ENCODE data around the gene SPDYE4.
A peak's percentile ranks its signal among the peaks of the same experiment; 100 is the strongest.

The SPDYE4 gene

DNA sequence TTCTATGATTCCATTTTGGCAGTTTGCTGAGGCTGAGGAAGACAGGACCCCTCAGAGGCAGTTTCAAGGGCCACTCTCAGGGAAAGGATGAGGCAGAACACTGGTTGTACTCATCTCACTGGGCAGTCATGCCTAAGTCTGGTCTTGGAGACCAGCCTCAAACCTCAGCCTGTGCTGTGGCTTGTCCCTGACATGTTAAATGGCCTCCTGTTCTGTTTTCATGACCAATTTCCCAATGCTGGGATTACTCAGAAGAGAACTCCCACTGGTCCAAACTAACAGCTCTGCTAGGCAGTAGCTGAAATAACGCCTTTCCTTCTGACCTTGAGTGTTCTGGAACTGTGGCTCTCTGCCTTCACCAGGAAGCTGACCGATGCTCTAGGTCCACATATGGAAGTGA lies 8.4 kb upstream of the SPDYE4 start:
- Mint-ChIP-seq H3K27ac (ENCODE audit: low read depth) (no peak overlapping the region), H3K9me3 (no peaks in the 10 kb centered on the region), H3K27me3 (peaks cover 35% of the 10 kb centered on the region), H3K4me3 (no peak overlapping the region), H3K4me1 (no peaks in the 10 kb centered on the region), H3K36me3 (ENCODE audit: insufficient read depth) (no peaks in the 10 kb centered on the region)
- no peak for ATAC-seq (replicated peaks; ENCODE audit: extremely low read depth, poor library complexity, severe bottlenecking)
- DNase-seq (ENCODE audit: low spot score in 2 of 2), result no peak

DNA sequence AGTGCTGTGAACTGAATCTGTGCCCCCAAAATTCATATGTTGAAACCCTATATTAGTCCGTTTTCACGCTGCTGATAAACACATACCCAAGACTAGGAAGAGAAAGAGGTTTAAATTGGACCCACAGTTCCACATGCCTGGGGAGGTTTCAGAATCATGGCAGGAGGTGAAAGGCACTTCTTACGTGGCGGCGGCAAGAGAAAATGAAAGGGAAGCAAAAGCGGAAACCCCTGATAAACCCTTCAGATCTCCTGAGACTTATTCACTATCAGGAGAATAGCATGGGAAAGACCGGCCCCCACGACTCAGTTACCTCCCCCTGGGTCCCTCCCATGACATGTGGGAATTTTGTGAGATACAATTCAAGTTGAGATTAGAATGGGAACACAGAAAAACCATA lies 3.7 kb upstream of the SPDYE4 start:
- ATAC-seq (replicated peaks; ENCODE audit: extremely low read depth, poor library complexity, severe bottlenecking) (no peak), DNase-seq (ENCODE audit: low spot score in 2 of 2) (no peak)
- Mint-ChIP-seq H3K27me3 (peaks cover 38% of the 10 kb centered on the region), H3K4me3 (no peak overlapping the region), H3K9me3 (no peaks in the 10 kb centered on the region), H3K4me1 (no peaks in the 10 kb centered on the region), H3K27ac (ENCODE audit: low read depth) (no peak overlapping the region), H3K36me3 (ENCODE audit: insufficient read depth) (no peaks in the 10 kb centered on the region)

DNA sequence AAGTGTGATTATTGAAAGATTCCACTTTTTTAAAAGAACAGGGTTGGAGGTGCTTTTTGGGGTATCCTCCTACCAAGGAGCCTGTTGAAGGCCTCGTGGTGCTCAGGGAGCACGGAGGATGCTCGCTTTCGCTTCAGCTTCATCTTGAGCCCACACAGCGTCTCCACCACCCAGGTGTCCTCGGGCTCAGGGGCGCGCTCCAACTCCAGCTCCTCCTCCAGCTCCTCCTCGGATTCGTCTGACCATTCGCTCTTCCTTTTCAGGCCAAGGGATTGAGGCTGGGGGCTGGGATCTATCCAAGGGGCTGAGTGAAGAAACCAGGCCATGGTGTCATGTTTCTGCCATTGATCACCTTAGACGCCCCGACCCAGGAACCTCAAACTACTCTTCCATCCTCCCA lies 1.2 kb downstream of the SPDYE4 start:
- Mint-ChIP-seq H3K27ac (ENCODE audit: low read depth) (no peak overlapping the region), H3K27me3 (peaks cover 58% of the 10 kb centered on the region)

DNA sequence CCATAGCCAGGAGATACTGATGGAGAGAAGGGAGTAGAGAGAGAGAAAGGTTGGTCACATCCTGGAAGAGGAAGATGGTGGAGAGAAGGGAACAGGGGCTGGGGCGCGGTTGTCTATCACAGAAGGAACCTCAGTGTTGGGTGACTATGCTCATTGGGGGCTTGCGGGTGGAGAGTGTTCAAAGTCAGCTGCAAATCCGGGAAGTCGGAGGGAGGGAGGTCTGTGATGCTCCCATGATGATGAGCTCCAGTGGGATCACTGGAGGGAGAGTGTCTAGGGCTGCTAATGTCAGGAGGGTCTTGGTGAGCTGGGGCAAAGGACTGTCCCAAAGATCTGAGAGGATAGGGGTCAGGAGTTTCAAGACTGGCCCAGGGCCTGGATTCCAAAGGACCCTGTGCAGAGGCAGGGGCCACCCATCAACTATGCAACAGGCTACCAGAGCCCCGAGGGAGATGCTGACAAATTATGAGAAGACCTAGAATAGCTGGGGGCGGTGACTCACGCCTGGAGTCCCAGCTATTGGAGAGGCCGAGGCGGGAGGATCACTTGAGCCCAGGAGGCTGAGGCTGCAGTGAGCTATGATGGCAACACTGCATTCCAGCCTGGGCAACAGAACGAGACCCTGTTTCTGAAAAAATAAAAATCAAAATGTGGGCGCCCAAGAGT lies 2.6 kb downstream of the SPDYE4 start:
- DNase-seq (ENCODE audit: low spot score in 2 of 2), result no peak
- Mint-ChIP-seq H3K36me3 (ENCODE audit: insufficient read depth) (peaks cover 1% of the 10 kb centered on the region), H3K27me3 (peaks cover 44% of the 10 kb centered on the region), H3K4me3 (no peak overlapping the region), H3K4me1 (no peaks in the 10 kb centered on the region), H3K27ac (ENCODE audit: low read depth) (no peak overlapping the region), H3K9me3 (no peaks in the 10 kb centered on the region)
- no peak for ATAC-seq (replicated peaks; ENCODE audit: extremely low read depth, poor library complexity, severe bottlenecking)

More for the DNA sequence above, 1.2 kb downstream of the SPDYE4 start:
- no peaks in the 10 kb centered on the region for H3K4me1 Mint-ChIP-seq
- H3K4me3 Mint-ChIP-seq, result no peak overlapping the region
- H3K36me3 Mint-ChIP-seq (ENCODE audit: insufficient read depth), result peaks cover 1% of the 10 kb centered on the region
- no peaks in the 10 kb centered on the region for H3K9me3 Mint-ChIP-seq
- ATAC-seq (replicated peaks; ENCODE audit: extremely low read depth, poor library complexity, severe bottlenecking), result no peak
- no peak for DNase-seq (ENCODE audit: low spot score in 2 of 2)

DNA sequence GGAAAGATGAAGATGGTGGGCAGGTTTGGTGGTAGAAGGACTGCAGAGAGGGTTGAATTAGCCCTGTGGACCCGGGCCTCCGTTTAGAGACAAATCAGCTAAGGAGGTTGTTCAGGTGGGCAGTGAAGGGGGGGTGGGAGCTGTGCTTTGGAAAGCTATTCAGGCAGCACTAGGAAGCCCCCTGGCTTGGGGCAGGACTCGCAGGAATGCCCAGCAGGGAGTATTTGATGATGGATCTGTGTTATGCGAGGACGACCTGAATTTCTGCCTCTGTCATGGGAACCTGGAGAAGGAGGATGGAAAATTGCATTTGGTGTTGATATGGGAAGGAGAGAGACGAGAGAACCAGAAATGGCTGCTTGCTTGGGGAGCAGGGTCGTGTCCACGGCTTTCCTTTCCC lies 3.5 kb downstream of the SPDYE4 start:
- Mint-ChIP-seq H3K4me1 (no peaks in the 10 kb centered on the region), H3K36me3 (ENCODE audit: insufficient read depth) (peaks cover 1% of the 10 kb centered on the region), H3K4me3 (no peak overlapping the region), H3K27me3 (peaks cover 43% of the 10 kb centered on the region), H3K9me3 (no peaks in the 10 kb centered on the region), H3K27ac (ENCODE audit: low read depth) (no peak overlapping the region)
- DNase-seq (ENCODE audit: low spot score in 2 of 2) (no peak), ATAC-seq (replicated peaks; ENCODE audit: extremely low read depth, poor library complexity, severe bottlenecking) (no peak)

DNA sequence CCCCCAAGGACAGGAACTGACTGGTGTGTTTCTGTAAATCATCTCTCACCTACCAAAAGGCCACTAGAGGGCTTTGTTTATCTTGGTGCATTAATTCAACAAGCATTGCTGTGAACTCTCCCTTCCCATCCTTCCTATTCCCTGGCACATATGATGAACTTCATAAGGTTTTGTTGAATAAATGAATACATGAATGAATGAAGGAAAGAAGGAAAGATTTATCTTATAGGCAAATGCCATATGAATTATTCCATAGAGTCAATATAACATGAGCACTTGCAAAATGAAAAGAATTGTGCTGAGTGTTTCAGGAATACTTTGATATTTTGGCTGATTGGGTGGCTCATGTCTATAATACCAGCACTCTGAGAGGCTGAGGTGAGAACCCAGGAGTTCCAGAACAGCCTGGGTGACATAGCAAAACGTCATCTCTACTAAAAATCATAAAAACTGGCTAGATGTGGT lies 4.3 kb downstream of the SPDYE4 start:
- Mint-ChIP-seq H3K36me3 (ENCODE audit: insufficient read depth) (peaks cover 1% of the 10 kb centered on the region), H3K4me3 (no peak overlapping the region), H3K9me3 (no peaks in the 10 kb centered on the region), H3K27me3 (peaks cover 43% of the 10 kb centered on the region), H3K4me1 (no peaks in the 10 kb centered on the region), H3K27ac (ENCODE audit: low read depth) (no peak overlapping the region)
- DNase-seq (ENCODE audit: low spot score in 2 of 2), result no peak
- no peak for ATAC-seq (replicated peaks; ENCODE audit: extremely low read depth, poor library complexity, severe bottlenecking)

DNA sequence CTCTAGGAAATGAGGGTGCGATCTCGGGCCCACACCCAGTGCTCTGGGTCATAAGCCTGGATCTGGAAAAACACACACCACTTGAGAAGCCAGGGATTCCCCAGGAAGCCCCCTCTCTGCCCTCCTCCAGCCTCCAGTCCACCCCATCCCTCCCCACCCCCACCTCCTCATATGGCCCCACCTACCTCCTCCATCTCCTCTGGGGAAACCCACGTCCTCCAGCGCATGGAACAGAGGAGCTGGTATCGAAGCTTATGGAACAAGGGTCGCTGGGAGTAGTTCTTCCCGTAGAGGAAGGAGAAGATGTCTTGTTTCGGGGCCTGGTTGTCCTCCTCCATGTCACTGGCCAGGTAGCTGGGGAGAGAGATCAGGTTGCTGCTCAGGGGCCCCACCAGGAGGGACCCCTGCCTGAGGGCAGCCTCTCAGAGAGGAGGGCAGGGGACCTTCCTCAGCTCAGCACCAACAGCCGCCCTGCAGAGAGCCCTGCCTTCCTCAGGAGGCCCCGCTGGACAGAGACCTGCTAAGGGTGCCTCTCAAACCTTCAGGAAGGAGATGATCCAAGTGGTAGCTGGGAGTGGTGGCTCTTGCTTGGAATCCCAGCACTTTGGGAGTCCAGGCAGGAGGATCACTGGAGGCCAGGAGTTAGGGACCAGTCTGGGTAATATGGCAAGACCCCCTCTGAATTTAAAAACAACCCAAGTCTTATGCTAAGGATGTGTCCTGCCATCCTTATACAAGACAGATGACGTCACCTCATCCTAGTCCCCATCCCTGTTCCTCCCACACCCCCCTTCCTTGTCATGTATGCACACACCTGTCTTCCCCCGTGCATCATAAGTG lies 5.0 kb downstream of the SPDYE4 start:
- ATAC-seq (replicated peaks; ENCODE audit: extremely low read depth, poor library complexity, severe bottlenecking), result no peak
- H3K9me3 Mint-ChIP-seq, result no peaks in the 10 kb centered on the region
- H3K27ac Mint-ChIP-seq (ENCODE audit: low read depth), result no peak overlapping the region
- H3K4me3 Mint-ChIP-seq, result no peak overlapping the region
- H3K4me1 Mint-ChIP-seq, result no peaks in the 10 kb centered on the region
- DNase-seq (ENCODE audit: low spot score in 2 of 2), result no peak
- H3K27me3 Mint-ChIP-seq, result peaks cover 41% of the 10 kb centered on the region
- peaks cover 1% of the 10 kb centered on the region for H3K36me3 Mint-ChIP-seq (ENCODE audit: insufficient read depth)

DNA sequence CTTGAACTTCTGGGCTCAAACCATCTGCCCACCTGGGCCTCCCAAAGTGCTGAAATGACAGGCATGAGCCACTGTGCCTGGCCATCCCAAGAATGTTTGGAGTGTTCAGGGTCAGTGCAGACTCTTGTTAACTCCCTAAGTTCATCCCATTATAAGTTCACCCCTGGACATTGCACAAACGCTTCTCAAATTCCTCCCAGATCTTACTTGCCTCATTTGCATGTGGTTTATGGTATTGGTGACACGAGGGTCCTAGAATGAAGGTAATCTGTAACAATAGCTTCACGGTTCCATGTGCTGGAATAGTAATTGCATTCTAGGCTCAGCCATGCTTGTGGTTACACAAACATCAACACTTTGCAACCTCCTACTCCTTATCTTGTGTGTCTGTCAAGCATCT lies 8.7 kb downstream of the SPDYE4 start:
- Mint-ChIP-seq H3K27ac (ENCODE audit: low read depth) (no peak overlapping the region), H3K27me3 (peaks cover 7% of the 10 kb centered on the region), H3K9me3 (no peaks in the 10 kb centered on the region), H3K4me1 (peaks cover 12% of the 10 kb centered on the region), H3K4me3 (no peak overlapping the region), H3K36me3 (ENCODE audit: insufficient read depth) (peaks cover 11% of the 10 kb centered on the region)
- DNase-seq (ENCODE audit: low spot score in 2 of 2) (no peak), ATAC-seq (replicated peaks; ENCODE audit: extremely low read depth, poor library complexity, severe bottlenecking) (no peak)

DNA sequence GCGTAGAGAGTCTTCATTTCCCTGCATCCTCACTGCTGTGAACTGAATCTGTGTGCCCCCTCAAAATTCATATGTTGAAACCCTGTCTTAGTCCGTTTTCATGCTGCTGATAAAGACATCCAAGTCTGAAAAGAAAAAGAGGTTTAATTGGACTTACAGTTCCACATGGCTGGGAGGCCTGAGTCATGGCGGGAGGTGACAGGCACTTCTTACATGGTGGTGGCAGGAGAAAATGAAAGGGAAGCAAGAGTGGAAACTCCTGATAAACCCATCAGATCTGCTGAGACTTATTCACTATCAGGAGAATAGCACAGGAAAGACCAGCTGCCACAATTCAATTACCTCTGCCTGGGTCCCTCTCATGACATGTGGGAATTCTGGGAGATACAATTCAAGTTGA lies 10.6 kb downstream of the SPDYE4 start:
- no peak overlapping the region for H3K27ac Mint-ChIP-seq (ENCODE audit: low read depth)
- no peak for ATAC-seq (replicated peaks; ENCODE audit: extremely low read depth, poor library complexity, severe bottlenecking)
- no peak overlapping the region for H3K4me3 Mint-ChIP-seq

DNA sequence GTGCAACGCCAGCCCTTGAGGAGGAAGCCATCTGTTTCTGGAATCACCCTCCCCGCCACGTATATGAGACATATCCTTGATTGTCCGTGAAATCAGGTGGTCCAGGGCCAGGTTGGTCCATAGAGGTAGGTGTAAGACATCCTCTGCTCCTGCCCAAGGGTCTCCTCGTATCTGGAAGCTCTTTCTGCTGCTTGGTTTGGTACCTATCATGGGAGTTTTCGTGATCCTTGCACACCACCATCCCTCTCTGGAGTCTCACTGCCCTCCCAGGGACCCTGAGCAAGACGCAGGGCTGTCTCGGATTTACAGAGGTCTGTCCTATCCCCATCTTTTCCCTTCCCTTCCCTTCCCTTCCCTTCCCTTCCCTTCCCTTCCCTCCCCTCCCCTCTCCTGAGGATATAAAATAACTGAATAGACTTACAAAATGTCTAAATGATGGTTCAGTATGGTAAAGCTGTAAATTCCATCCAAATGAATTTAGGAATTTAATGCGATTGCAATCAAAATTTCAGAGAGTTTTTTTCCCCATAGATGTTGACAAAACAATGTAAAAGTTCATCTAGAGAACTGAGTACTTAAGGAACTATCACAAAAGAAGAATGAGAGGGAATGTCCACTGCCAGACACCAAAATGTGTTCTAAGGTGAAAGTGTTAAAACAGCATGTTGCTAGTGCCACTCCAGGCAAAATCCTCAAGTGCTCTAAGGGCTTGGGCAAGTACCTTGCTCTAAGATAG lies 11.7 kb downstream of the SPDYE4 start:
- Mint-ChIP-seq H3K36me3 (ENCODE audit: insufficient read depth) (peaks cover 11% of the 10 kb centered on the region), H3K4me3 (peak overlapping the region; percentile 89), H3K27me3 (no peaks in the 10 kb centered on the region), H3K27ac (ENCODE audit: low read depth) (peak overlapping the region; percentile 89), H3K4me1 (peaks cover 12% of the 10 kb centered on the region), H3K9me3 (no peaks in the 10 kb centered on the region)
- ATAC-seq (replicated peaks; ENCODE audit: extremely low read depth, poor library complexity, severe bottlenecking) (no peak), DNase-seq (ENCODE audit: low spot score in 2 of 2) (no peak)

More for the DNA sequence above, 10.6 kb downstream of the SPDYE4 start:
- Mint-ChIP-seq H3K4me1 (peaks cover 12% of the 10 kb centered on the region), H3K36me3 (ENCODE audit: insufficient read depth) (peaks cover 11% of the 10 kb centered on the region), H3K9me3 (no peaks in the 10 kb centered on the region), H3K27me3 (no peaks in the 10 kb centered on the region)
- no peak for DNase-seq (ENCODE audit: low spot score in 2 of 2)

DNA sequence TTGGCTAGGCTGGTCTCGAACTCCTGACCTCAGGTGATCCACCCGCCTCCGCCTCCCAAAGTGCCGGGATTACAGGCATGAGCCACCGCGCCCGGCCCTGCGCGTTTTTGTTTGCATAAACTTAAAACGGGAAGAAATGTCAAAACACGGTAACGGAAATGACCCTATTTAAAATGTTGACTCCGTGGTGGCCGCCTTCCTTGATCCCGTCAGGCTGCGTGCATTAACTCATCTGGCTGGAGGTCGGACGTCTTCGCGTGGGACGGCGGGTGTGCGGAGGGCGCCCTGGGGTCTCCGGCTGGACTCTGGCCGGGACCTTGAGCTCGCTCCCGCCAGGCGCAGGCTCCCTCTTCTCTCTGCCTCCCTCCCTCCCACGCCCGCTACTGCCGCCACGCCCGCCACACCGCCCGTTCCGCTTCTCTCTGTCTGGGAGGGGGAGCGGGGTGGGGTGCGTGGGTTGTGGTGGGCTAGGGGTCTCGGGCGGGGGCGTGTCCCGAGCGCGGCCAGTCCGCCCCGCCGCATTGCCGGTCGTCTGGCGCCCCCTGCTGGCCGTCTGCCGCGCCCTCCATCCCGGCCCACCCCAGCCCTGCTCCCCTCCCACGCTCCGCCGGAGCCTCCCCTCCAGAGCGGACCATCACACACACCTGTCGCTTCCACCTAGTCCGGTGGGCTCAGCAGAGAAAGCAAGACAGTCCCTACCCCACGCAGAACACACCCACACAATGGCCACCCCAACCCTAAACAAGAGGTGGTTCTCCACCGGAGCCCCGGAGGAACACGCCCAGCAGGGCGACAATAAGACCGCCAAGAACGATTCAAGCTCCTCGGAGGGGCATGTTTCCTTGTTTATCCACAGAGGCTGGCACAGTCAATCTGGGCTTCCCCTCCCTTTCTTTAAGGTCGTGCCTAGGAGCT lies 12.5 kb downstream of the SPDYE4 start:
- Mint-ChIP-seq H3K36me3 (ENCODE audit: insufficient read depth) (peaks cover 11% of the 10 kb centered on the region), H3K4me1 (peaks cover 13% of the 10 kb centered on the region), H3K27ac (ENCODE audit: low read depth) (peak overlapping the region; percentile 89), H3K4me3 (peak overlapping the region; percentile 89), H3K9me3 (no peaks in the 10 kb centered on the region), H3K27me3 (no peaks in the 10 kb centered on the region)
- ATAC-seq (replicated peaks; ENCODE audit: extremely low read depth, poor library complexity, severe bottlenecking) (peak; percentile 82), DNase-seq (ENCODE audit: low spot score in 2 of 2) (peak; percentile 62 to 66)

All from central memory CD8-positive, alpha-beta T cell (primary cell).